ENCODE measurements around the gene SAPCD2. TPM values are rescaled to one million over a fixed set of nuclear protein-coding genes. Genes with fewer than 3 reads are reported as not detected.
"Not testable (repeated sequence)": the region's sequence is repeated elsewhere in the genome, so short reads cannot be mapped to it uniquely, and the experiment has no call there.

Gene SAPCD2
- total RNA-seq, 1 donor from 2014 or later: 32.9 TPM

DNA sequence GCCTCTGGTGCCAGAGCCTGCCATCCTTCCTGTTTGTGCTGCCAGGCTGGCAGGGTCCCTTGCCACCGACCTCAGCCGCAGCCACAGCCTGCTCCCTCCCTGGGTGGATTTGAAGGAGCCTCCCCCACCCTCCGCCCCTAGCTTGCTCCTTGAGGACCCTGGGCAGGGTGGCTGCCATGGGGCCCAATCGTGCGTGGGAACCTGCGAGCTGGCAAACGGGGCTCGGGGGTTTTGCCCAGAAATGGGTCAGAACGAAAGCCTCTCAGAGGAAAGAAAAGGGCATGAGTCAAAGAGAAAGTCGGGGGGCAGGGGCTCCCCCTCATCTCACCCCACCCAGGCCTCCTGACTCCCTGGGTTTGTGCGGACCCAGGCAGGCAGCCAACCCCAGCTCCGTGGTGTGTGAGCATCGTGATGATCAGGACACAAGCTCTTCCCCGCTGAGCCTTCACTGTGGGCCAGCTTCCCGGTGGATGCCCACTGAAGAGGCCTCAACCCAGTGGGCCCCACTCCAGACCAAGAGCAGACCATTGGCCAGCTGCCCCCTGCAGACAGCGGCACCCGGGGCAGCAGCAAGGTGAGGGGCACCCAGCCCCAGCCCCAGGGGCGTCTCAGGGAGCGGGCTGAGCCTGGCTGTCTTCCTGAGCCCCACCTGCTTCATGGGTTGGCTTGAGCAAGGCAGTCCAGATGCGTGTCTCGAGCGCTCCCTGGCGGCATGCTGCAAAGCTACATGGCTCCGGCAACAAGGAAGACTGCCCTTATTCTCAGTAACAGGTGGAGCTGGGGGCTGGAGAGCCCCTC lies 35.4 kb downstream of the SAPCD2 start:
- intact Hi-C loops (cut with micrococcal nuclease): loop anchor here (1.0 to 2.0 kb wide), 3 partner anchors 84 to 248 kb away; partner anchors contain the start of gene AJM1

- intact Hi-C loops (cut with micrococcal nuclease): loop anchor here (2.0 kb wide), 2 partner anchors 83 to 191 kb away; partner anchors contain the start of gene AJM1
Observed at GRCh38 chr9:137034039-137034708, 36.2 kb downstream of the SAPCD2 start.

DNA sequence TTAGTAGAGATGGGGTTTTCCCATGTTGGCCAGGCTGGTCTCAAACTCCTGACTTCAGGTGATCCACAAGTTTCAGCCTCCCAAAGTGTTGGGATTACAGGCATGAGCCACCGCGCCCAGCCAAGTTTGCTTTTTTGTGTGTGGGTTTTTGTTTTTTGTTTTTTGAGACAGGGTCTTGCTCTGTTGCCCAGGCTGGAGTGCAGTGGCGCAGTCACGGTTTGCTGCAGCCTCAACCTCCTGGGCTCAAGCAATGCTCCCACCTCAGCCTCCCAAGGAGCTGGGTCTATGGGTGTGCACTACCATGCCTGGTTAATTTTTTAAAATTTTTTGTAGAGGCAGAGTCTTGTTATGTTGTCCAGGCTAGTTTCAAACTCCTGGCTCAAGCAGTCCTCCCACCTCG lies 36.9 kb downstream of the SAPCD2 start:
- intact Hi-C loops (cut with micrococcal nuclease): not testable (repeated sequence)

DNA sequence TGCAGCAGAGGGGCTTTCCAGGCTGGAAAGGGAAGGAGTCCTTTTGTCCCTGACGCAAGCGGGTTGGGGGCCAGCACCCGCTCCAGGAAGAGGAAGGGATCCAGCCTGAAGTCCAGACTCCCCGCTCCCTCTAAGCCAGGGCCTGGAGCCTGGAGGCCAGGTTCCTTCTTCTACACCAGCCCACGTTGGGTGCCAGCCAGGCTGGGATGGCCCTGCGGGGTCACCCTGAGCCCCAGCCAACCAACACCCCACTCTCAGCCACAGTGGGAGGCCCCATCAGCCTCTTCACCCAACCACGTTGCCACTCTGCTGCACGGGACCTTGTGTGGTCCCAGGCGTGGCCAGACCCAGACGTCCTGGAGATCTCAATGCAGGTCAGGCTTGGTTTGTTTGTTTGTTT lies 37.5 kb downstream of the SAPCD2 start:
- intact Hi-C loops (cut with micrococcal nuclease): no loop called here

DNA sequence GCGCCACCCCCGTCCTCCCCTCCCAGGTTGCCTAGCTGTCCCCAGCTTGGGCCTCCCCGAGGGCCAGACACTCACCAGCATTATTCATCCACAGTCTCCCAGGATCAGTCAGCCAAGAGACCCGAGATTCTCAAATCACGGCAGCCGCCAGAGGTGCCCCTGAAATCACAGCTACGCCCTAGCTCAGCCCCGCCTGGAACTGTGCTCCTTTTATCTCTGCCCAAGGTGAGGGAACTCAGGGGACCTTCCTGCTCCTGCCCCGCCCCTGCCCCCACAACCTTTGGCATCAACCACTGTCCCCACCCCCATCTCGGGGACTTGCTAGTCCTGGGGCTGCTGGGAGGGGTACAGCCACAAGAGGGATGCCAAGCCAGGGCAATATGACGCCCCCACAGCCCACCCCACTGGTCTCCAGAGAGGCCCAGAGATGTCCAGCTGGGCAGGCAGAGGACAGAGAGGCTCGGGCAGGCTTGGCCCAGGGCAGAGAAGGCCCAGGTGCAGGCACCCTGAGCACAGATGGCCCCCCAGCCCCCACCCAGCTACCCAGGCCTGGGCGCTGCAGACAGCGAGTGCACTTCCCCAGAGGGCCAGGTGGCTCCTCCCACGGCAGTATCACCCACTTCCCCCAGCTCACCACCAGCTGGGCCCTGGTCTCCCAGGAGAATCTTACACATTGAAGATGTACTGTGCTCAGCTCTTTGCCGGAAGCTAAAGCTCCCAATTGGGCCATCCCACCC lies 38.3 kb downstream of the SAPCD2 start, which contains the start of gene FUT7:
Gene FUT7, minus strand, starts transcription at position 185 of the 737 bp plus-strand sequence. Its CDS starts 97 bp downstream, at position 88.
- intact Hi-C loops (cut with micrococcal nuclease): no loop called here

GRCh38 chr9:137030538-137031527 lies 39.5 kb downstream of the SAPCD2 start:
- intact Hi-C loops (cut with micrococcal nuclease): no loop called here

DNA sequence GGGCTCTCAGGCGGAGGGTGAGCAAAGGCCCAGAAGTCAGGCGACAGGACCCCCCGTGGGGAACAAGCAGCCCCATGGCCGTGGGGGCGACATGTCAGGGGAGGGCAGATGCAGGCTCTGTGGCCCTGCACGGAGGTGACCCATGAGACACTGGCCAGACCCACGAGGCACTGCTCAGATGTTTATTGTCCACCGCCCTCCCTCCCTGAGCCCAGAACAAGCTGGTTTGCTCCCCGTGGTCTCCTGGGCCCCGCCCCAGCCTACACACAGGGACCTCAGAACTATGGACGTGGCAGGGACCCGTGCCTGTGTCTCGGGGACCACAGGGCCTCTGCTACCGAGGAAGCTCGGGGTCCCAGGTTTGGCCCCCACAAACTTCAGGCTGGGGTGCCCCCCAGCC lies 40.4 kb downstream of the SAPCD2 start:
- intact Hi-C loops (cut with micrococcal nuclease): no loop called here

DNA sequence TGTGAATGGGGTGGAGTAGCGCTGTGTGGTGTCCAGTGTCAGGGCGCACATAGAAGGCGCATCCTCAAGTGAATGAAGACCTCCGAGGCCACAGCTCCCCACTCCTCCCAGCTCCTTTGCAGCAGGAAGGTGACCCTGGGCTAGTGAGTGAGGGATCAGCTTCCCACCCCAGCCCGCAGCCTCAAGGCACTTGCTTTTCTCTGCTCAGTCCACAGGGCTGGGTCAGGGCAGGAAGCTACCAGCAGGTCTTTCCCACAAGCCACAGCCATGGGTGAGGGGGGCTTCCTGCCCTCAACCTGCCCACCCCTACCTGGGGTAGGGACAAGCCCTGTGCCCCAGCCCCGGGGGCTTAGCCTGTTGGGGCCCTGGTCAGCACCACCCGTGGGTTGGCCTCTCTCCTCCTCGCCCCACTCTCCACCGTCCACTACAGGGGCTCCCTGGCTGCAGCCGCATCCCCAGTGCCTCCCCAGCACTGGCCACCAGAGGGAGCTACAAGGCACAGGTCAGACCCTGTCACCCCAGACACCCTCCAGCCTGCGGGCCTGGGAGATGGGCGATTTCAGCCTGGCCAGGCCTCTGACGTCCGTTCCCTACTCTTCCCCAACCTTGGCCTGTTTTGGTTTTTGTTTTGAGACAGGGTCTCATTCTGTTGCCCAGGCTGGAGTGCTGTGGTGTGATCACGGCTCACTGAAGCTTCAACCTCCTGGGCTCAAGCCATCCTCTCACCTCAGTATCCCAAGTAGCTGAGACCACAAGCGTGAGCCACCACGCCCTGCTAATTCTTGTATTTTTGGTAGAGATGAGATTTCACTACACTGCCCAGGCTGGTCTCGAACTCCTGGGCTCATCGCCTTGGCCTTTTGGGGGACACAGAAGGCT lies 41.1 kb downstream of the SAPCD2 start:
- intact Hi-C loops (cut with micrococcal nuclease): loop anchor here (2.0 to 5.0 kb wide), 2 partner anchors 38 to 180 kb away; partner anchors contain the start of gene PHPT1

DNA sequence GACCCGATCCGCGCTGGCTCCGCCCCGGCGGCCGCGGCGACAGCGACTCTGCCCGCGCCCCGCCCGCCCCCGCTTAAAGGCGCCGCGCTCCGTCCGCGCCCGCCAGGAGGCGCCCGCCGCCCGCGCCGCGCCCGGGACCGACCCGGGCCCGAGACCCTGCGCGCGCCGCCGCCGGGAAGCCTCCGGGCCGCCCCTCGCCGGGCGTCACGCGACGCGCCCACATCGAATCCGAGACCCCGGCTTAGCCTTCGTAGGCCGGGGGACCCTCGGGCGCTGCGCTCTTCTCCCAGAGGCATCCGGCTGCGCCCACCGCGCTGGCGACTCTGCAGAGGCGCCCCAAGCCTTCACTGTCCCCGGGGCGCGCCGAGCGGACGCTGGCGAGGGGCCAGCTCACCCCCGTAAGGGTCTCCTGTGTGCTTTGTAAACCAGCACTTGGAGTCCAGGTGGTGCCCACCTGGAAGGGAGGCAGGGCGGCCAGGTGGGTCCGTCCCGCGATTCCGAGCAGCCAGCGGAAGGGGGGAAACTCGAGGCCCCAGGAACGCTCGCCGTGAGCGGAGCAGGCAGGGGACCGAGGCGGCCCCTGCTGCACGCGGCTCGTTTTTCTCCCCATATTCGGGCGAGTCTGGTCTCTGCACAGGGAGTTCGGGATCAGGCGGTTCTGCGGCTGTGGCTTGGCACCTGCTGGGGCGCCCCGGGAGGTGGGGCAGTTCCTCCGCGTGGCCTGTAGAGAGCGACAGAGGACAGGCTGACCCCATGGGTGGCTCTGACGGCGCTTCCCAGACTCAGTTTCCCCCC lies 41.9 kb downstream of the SAPCD2 start:
- intact Hi-C loops (cut with micrococcal nuclease): loop anchor here (2.0 to 5.0 kb wide), 2 partner anchors 39 to 180 kb away; partner anchors contain the start of gene PHPT1

GRCh38 chr9:137027369-137028262 lies 42.7 kb downstream of the SAPCD2 start, which contains the start of gene ABCA2:
TSS of gene ABCA2 (minus strand) at chr9:137028237. CDS start at chr9:137028140, 97 bp downstream.
- intact Hi-C loops (cut with micrococcal nuclease): loop anchor here (2.0 to 5.0 kb wide), 2 partner anchors 40 to 179 kb away; partner anchors contain the start of gene PHPT1

DNA sequence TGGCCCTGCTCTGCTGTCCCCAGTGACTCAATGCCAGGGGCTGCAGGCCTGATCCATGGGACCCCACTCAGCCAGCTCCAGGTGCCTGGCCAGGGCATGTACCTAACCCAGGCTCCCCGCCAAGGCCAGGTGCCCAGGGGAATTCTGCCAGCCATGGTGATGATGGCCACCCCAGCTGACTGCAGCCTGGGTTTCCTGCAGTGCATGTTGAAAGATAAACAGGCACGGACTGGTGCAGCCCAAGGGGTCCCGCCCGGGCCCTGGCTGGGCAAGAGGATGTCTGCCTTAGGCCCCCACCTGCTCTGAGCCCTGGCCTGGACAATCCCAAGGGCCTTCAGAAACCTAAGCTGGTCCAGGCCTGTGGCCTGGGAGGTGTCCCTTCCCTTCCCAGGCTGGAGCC lies 43.5 kb downstream of the SAPCD2 start:
- intact Hi-C loops (cut with micrococcal nuclease): loop anchor here (5.0 kb wide), 1 partner anchor 40 kb away; no protein-coding TSS in a partner anchor

DNA sequence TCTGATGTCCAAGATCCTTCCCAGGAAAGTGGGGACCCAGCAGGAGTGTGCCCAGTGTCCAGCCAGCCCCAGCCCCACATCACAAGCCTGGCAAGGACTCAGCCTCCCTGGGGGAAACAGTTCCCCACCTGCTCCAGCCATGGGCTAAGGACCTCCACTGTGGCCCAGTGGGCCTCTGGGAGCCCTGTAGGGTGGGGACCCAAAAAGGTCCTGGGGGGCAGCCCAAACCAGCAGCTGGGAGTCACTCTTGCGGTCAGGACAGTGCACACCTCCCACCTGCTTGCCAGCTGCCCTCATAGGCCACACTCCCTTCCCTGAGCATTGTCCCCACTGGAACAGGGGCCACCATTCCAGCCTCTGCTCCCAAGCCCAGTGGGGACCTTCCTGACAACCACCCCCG lies 44.0 kb downstream of the SAPCD2 start:
- intact Hi-C loops (cut with micrococcal nuclease): loop anchor here (5.0 kb wide), 1 partner anchor 41 kb away; no protein-coding TSS in a partner anchor

DNA sequence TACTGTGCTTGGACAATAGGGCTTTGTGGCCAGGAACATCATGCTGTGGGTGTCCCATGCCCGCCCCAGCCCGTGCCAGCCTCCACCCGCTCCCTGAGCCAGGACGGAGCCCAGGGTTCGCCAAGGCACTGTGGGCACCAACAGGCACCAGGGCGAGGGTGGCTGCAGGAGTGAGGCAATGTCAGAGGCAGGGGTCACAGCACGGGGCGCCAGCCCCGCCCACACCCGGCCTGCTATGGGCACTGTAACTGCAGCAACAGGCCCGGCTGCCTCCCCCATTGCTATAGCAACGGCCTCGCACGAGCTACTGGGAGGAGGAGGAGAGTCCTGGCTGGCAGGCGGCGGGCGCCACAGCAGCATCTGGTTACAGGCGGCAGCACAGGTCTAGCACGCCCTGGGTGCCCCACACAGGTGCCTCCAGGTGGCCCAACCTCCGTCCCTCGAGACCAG lies 44.8 kb downstream of the SAPCD2 start:
- intact Hi-C loops (cut with micrococcal nuclease): loop anchor here (5.0 kb wide), 1 partner anchor 42 kb away; no protein-coding TSS in a partner anchor

- intact Hi-C loops (cut with micrococcal nuclease): no loop called here
Observed at GRCh38 chr9:137023583-137023991, 46.8 kb downstream of the SAPCD2 start.

GRCh38 chr9:137023157-137023556 lies 47.2 kb downstream of the SAPCD2 start:
- intact Hi-C loops (cut with micrococcal nuclease): no loop called here

GRCh38 chr9:137022662-137023008 lies 47.7 kb downstream of the SAPCD2 start:
- intact Hi-C loops (cut with micrococcal nuclease): loop anchor here (1.0 kb wide), 2 partner anchors 30 to 44 kb away; partner anchors contain the start of gene PAXX
